Measurements from ENCODE around the gene SORCS1. TPM values are rescaled to one million over a fixed set of nuclear protein-coding genes. Genes with fewer than 3 reads are reported as not detected.

Gene SORCS1
- total RNA-seq (not detected), polyA plus RNA-seq (not detected)

GRCh38 chr10:107163881-107164861, at the start of gene SORCS1:
Gene SORCS1 (minus strand): TSS chr10:107164706.
- H3K9me3 Mint-ChIP-seq: peaks cover 0 to 11% (median 6%) of the 10 kb centered on the region in 8 donors
- H3K27me3 Mint-ChIP-seq: peaks cover 4 to 5% of the 10 kb centered on the region in 2 donors
- H3K4me1 Mint-ChIP-seq: peaks cover 0 to 2% (median 0%) of the 10 kb centered on the region in 4 donors
- intact Hi-C loops (cut with micrococcal nuclease): no loop called here
- ChIA-PET CTCF (ENCODE audit: partially characterized antibody) (no interaction called here), POLR2A (ENCODE audit: partially characterized antibody) (no interaction called here)
- no peaks in the 10 kb centered on the region for H3K27me3 ChIP-seq (ENCODE audit: insufficient read depth, low read length)
- no peaks in the 10 kb centered on the region for H3K36me3 ChIP-seq (ENCODE audit: insufficient read depth, low read length)
- DNase-seq: no peak
- H3K27ac Mint-ChIP-seq: no peak within 1 kb of the TSS
- H3K4me1 ChIP-seq (ENCODE audit: insufficient read depth, low read length): no peaks in the 10 kb centered on the region
- no peak within 1 kb of the TSS for H3K4me3 ChIP-seq (ENCODE audit: low read length in 2 of 2)
- no peak within 1 kb of the TSS for H3K27ac ChIP-seq (ENCODE audit: low read depth, low read length)
- no peak within 1 kb of the TSS for H3K4me3 Mint-ChIP-seq
- H3K9me3 ChIP-seq (ENCODE audit: control insufficient read depth in 1 of 2, low read length in 2 of 2): no peaks in the 10 kb centered on the region
- H3K36me3 Mint-ChIP-seq: no peaks in the 10 kb centered on the region

DNA sequence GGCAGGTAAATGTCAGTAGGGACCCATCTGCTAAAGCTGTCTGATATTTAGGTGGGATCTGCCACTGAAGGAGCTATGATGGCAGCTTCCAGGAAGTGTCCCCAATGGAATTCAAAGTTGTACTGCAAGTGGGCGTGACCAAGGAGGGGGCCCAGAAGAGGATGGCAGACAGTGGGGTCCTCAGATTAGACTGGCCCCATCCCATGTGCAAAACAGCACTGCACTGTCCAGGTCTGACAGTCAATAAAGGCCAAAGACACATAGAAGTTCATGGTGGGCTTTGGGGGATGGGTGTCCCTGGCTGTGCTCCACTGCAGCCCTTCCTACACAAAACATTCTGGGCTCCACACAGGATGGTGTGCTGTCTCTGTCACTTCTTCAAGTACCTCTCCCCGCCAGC, 49.8 kb upstream of the SORCS1 start:
- H3K4me3 Mint-ChIP-seq: no peak overlapping the region
- H3K27me3 ChIP-seq (ENCODE audit: insufficient read depth, low read length): no peaks in the 10 kb centered on the region
- POLR2A ChIA-PET (ENCODE audit: partially characterized antibody): no interaction called here

GRCh38 chr10:107213861-107214260, 49.4 kb upstream of the SORCS1 start:
- DNase-seq: no peak
- no peak overlapping the region for H3K27ac Mint-ChIP-seq
- POLR2A ChIA-PET (ENCODE audit: partially characterized antibody): no interaction called here

More for the DNA sequence above, 49.8 kb upstream of the SORCS1 start:
- no peaks in the 10 kb centered on the region for H3K4me1 Mint-ChIP-seq
- H3K9me3 Mint-ChIP-seq: peaks cover 0 to 29% (median 10%) of the 10 kb centered on the region in 8 donors
- H3K27ac Mint-ChIP-seq: no peak overlapping the region
- H3K4me3 ChIP-seq (ENCODE audit: low read length in 2 of 2): no peak overlapping the region
- DNase-seq: no peak
- no peaks in the 10 kb centered on the region for H3K36me3 ChIP-seq (ENCODE audit: insufficient read depth, low read length)
- H3K36me3 Mint-ChIP-seq: no peaks in the 10 kb centered on the region
- no peaks in the 10 kb centered on the region for H3K9me3 ChIP-seq (ENCODE audit: control insufficient read depth in 1 of 2, low read length in 2 of 2)
- H3K27ac ChIP-seq (ENCODE audit: low read depth, low read length): no peak overlapping the region
- CTCF ChIA-PET (ENCODE audit: partially characterized antibody): no interaction called here
- H3K27me3 Mint-ChIP-seq: no peaks in the 10 kb centered on the region
- no peaks in the 10 kb centered on the region for H3K4me1 ChIP-seq (ENCODE audit: insufficient read depth, low read length)
- intact Hi-C loops (cut with micrococcal nuclease): no loop called here

GRCh38 chr10:107206833-107207232, 42.3 kb upstream of the SORCS1 start:
- Mint-ChIP-seq H3K9me3 (peaks cover 2 to 31% (median 7%) of the 10 kb centered on the region in 8 donors), H3K27me3 (no peaks in the 10 kb centered on the region), H3K4me3 (no peak overlapping the region), H3K36me3 (no peaks in the 10 kb centered on the region), H3K4me1 (no peaks in the 10 kb centered on the region), H3K27ac (no peak overlapping the region)
- H3K27me3 ChIP-seq (ENCODE audit: insufficient read depth, low read length): no peaks in the 10 kb centered on the region
- ChIA-PET CTCF (ENCODE audit: partially characterized antibody) (no interaction called here), POLR2A (ENCODE audit: partially characterized antibody) (no interaction called here)
- no peak for DNase-seq
- H3K9me3 ChIP-seq (ENCODE audit: control insufficient read depth in 1 of 2, low read length in 2 of 2): no peaks in the 10 kb centered on the region
- H3K4me3 ChIP-seq (ENCODE audit: low read length in 2 of 2): no peak overlapping the region
- intact Hi-C loops (cut with micrococcal nuclease): no loop called here
- H3K4me1 ChIP-seq (ENCODE audit: insufficient read depth, low read length): no peaks in the 10 kb centered on the region
- H3K27ac ChIP-seq (ENCODE audit: low read depth, low read length): no peak overlapping the region
- no peaks in the 10 kb centered on the region for H3K36me3 ChIP-seq (ENCODE audit: insufficient read depth, low read length)

More at GRCh38 chr10:107213861-107214260, 49.4 kb upstream of the SORCS1 start:
- H3K27me3 Mint-ChIP-seq: no peaks in the 10 kb centered on the region
- Histone ChIP-seq H3K27me3 (ENCODE audit: insufficient read depth, low read length) (no peaks in the 10 kb centered on the region), H3K9me3 (ENCODE audit: control insufficient read depth in 1 of 2, low read length in 2 of 2) (no peaks in the 10 kb centered on the region), H3K27ac (ENCODE audit: low read depth, low read length) (no peak overlapping the region), H3K4me1 (ENCODE audit: insufficient read depth, low read length) (no peaks in the 10 kb centered on the region), H3K36me3 (ENCODE audit: insufficient read depth, low read length) (no peaks in the 10 kb centered on the region), H3K4me3 (ENCODE audit: low read length in 2 of 2) (no peak overlapping the region)
- H3K36me3 Mint-ChIP-seq: no peaks in the 10 kb centered on the region
- no peaks in the 10 kb centered on the region for H3K4me1 Mint-ChIP-seq
- peaks cover 0 to 29% (median 10%) of the 10 kb centered on the region in 8 donors for H3K9me3 Mint-ChIP-seq
- intact Hi-C loops (cut with micrococcal nuclease): no loop called here
- CTCF ChIA-PET (ENCODE audit: partially characterized antibody): no interaction called here
- no peak overlapping the region for H3K4me3 Mint-ChIP-seq

DNA sequence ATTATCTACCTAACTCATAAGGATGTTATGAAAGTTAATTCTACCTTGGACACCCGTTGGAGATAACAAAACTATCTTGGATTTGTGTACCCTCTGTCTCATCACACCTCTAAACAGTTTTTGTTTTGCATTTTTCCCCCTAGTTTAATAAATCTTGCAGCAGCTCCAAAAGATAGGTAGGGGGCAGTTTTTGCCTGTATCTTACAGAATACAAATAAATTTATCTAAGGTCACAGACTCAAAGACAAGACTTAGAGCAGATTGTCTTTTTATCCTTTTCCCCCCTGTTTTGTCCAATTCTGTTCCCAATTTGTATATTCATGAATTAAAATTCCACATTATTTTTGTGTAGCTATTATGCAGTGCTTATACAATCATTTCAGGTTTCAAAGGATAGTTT, 5.0 kb upstream of the SORCS1 start:
- Mint-ChIP-seq H3K36me3 (no peaks in the 10 kb centered on the region), H3K4me3 (no peak overlapping the region), H3K9me3 (peaks cover 0 to 12% (median 6%) of the 10 kb centered on the region in 8 donors), H3K4me1 (peaks cover 0 to 2% (median 0%) of the 10 kb centered on the region in 4 donors), H3K27me3 (peaks cover 4 to 5% of the 10 kb centered on the region in 2 donors), H3K27ac (no peak overlapping the region)
- Histone ChIP-seq H3K27me3 (ENCODE audit: insufficient read depth, low read length) (no peaks in the 10 kb centered on the region), H3K4me1 (ENCODE audit: insufficient read depth, low read length) (no peaks in the 10 kb centered on the region), H3K27ac (ENCODE audit: low read depth, low read length) (no peak overlapping the region), H3K4me3 (ENCODE audit: low read length in 2 of 2) (no peak overlapping the region), H3K9me3 (ENCODE audit: control insufficient read depth in 1 of 2, low read length in 2 of 2) (no peaks in the 10 kb centered on the region), H3K36me3 (ENCODE audit: insufficient read depth, low read length) (no peaks in the 10 kb centered on the region)
- no peak for DNase-seq
- POLR2A ChIA-PET (ENCODE audit: partially characterized antibody): no interaction called here
- CTCF ChIA-PET (ENCODE audit: partially characterized antibody): no interaction called here
- intact Hi-C loops (cut with micrococcal nuclease): no loop called here

DNA sequence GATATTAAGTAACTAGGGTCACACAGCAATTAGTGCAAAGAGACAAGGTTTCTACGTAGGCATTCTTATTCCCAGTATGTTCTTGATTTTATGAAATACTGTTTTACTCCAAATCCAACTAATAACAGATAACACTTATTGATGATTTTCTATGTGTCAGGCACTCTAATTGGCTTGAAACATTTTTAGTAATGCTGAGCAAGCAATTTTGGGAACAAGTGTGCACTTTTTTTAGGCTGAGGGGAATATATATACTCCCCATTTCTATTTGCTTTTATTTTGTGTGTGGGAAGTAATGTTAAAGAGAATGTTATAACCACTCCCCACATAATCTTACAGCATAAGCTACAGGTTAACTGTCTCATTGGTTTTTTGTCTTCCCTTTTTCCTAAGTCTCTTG, 4.2 kb upstream of the SORCS1 start:
- no peaks in the 10 kb centered on the region for H3K36me3 ChIP-seq (ENCODE audit: insufficient read depth, low read length)
- CTCF ChIA-PET (ENCODE audit: partially characterized antibody): no interaction called here
- no peak for DNase-seq
- H3K27ac Mint-ChIP-seq: no peak overlapping the region
- POLR2A ChIA-PET (ENCODE audit: partially characterized antibody): no interaction called here
- no peak overlapping the region for H3K4me3 ChIP-seq (ENCODE audit: low read length in 2 of 2)
- H3K4me1 ChIP-seq (ENCODE audit: insufficient read depth, low read length): no peaks in the 10 kb centered on the region
- H3K36me3 Mint-ChIP-seq: no peaks in the 10 kb centered on the region
- no peak overlapping the region for H3K27ac ChIP-seq (ENCODE audit: low read depth, low read length)
- no peak overlapping the region for H3K4me3 Mint-ChIP-seq
- H3K9me3 Mint-ChIP-seq: peaks cover 0 to 12% (median 6%) of the 10 kb centered on the region in 8 donors
- H3K27me3 ChIP-seq (ENCODE audit: insufficient read depth, low read length): no peaks in the 10 kb centered on the region
- intact Hi-C loops (cut with micrococcal nuclease): no loop called here
- no peaks in the 10 kb centered on the region for H3K9me3 ChIP-seq (ENCODE audit: control insufficient read depth in 1 of 2, low read length in 2 of 2)
- peaks cover 0 to 2% (median 0%) of the 10 kb centered on the region in 4 donors for H3K4me1 Mint-ChIP-seq
- H3K27me3 Mint-ChIP-seq: peaks cover 4 to 5% of the 10 kb centered on the region in 2 donors

- Mint-ChIP-seq H3K27ac (no peak overlapping the region), H3K27me3 (peaks cover 4 to 5% of the 10 kb centered on the region in 2 donors), H3K4me1 (peaks cover 0 to 2% (median 0%) of the 10 kb centered on the region in 4 donors), H3K4me3 (no peak overlapping the region), H3K9me3 (peaks cover 0 to 10% (median 6%) of the 10 kb centered on the region in 8 donors), H3K36me3 (no peaks in the 10 kb centered on the region)
- ChIA-PET POLR2A (ENCODE audit: partially characterized antibody) (no interaction called here), CTCF (ENCODE audit: partially characterized antibody) (no interaction called here)
- H3K9me3 ChIP-seq (ENCODE audit: control insufficient read depth in 1 of 2, low read length in 2 of 2): no peaks in the 10 kb centered on the region
- no peaks in the 10 kb centered on the region for H3K27me3 ChIP-seq (ENCODE audit: insufficient read depth, low read length)
- intact Hi-C loops (cut with micrococcal nuclease): no loop called here
- DNase-seq: no peak
- H3K4me3 ChIP-seq (ENCODE audit: low read length in 2 of 2): no peak overlapping the region
- no peak overlapping the region for H3K27ac ChIP-seq (ENCODE audit: low read depth, low read length)
- no peaks in the 10 kb centered on the region for H3K4me1 ChIP-seq (ENCODE audit: insufficient read depth, low read length)
- H3K36me3 ChIP-seq (ENCODE audit: insufficient read depth, low read length): no peaks in the 10 kb centered on the region
These were observed 1.9 kb upstream of the SORCS1 start for GRCh38 chr10:107166403-107166802.
